Activated CD4-positive, alpha-beta memory T cell treated with anti-CD3 and anti-CD28 coated beads for 36 hours (primary cell): ENCODE measurements around the gene ZBTB16. TPM values are rescaled to one million over a fixed set of nuclear protein-coding genes. Genes with fewer than 3 reads are reported as not detected.

Experiments
- CTCF ChIA-PET: fragments of 350-600 bp; sonication (Branson Sonifier 250); formaldehyde crosslinking; loops from one replicate; lab custom pipeline; 2021; ENCODE audit warnings: antibody characterized with exemption, inconsistent platforms; lab: Charles Lee
- POLR2A ChIA-PET: fragments of 350-600 bp; sonication (Branson Sonifier 250); formaldehyde crosslinking; loops from one replicate; lab custom pipeline; 2021; ENCODE audit warnings: antibody characterized with exemption; lab: Charles Lee
- DNase-seq: peaks from one replicate; pipeline ENCODE4 v3.0.0-alpha.2; 2020
- H3K27ac Mint-ChIP-seq: one replicate; pipeline ENCODE4 v1.8.0; 2021; ENCODE audit warnings: mixed read lengths
- H3K27me3 Mint-ChIP-seq: one replicate; pipeline ENCODE4 v1.8.0; 2021; ENCODE audit warnings: mixed read lengths
- H3K36me3 Mint-ChIP-seq: one replicate; pipeline ENCODE4 v1.8.0; 2021; ENCODE audit warnings: mixed read lengths
- H3K4me1 Mint-ChIP-seq: one replicate; pipeline ENCODE4 v1.8.0; 2021; ENCODE audit warnings: low read depth, mixed read lengths
- H3K4me3 Mint-ChIP-seq: one replicate; pipeline ENCODE4 v1.8.0; 2021; ENCODE audit warnings: mild to moderate bottlenecking, mixed read lengths
- H3K9me3 Mint-ChIP-seq: one replicate; pipeline ENCODE4 v1.8.0; 2021; ENCODE audit warnings: mixed read lengths
- intact Hi-C: fragments of 100-400 bp; cut with micrococcal nuclease; formaldehyde crosslinking; loops from one replicate; pipeline ENCODE4 v1.15.1; 2023
- total RNA-seq, 2 experiments: library from RNA; stranded (reverse); gene quantifications; one replicate each; pipeline ENCODE4 v1.2.3, GENCODE V29; 2021

ZBTB16 gene
- 1 to 10 TPM; 7.7 to 9.7 TPM for total RNA-seq

- ChIA-PET CTCF (interaction anchor here (0.7 to 2.9 kb wide), 6 partner anchors 13 to 202 kb away, joined by 3 to 19 read pairs (median 4); no protein-coding TSS in a partner anchor), POLR2A (interaction anchor here (0.9 to 2.1 kb wide), 3 partner anchors 14 to 155 kb away, joined by 3 to 9 read pairs (median 4); no protein-coding TSS in a partner anchor)
- H3K4me1 Mint-ChIP-seq = peaks cover 6% of the 10 kb centered on the region
- intact Hi-C loops = loop anchor here (1.0 to 5.0 kb wide), 3 partner anchors 14 to 203 kb away; no protein-coding TSS in a partner anchor
- H3K27ac Mint-ChIP-seq = peak within 1 kb of the TSS; percentile 67
- peaks cover 16% of the 10 kb centered on the region for H3K27me3 Mint-ChIP-seq
- H3K9me3 Mint-ChIP-seq = no peaks in the 10 kb centered on the region
- peak within 1 kb of the TSS; percentile 80 for H3K4me3 Mint-ChIP-seq
- DNase-seq = peak; percentile 75
- no peaks in the 10 kb centered on the region for H3K36me3 Mint-ChIP-seq
Observed at GRCh38 chr11:114059278-114059983, at the start of gene ZBTB16. Gene ZBTB16, plus strand, starts transcription at chr11:114059711. Its CDS starts 3,590 bp downstream, at chr11:114063301.

- intact Hi-C loops = no loop called here
- Mint-ChIP-seq H3K27me3 (peaks cover 5% of the 10 kb centered on the region), H3K36me3 (no peaks in the 10 kb centered on the region), H3K27ac (no peak overlapping the region), H3K9me3 (no peaks in the 10 kb centered on the region), H3K4me3 (no peak overlapping the region), H3K4me1 (no peaks in the 10 kb centered on the region)
- no peak for DNase-seq
- ChIA-PET CTCF (interaction anchor here (1.3 kb wide), 1 partner anchor 16 kb away, joined by 4 read pairs; no protein-coding TSS in a partner anchor), POLR2A (no interaction called here)
Observed at GRCh38 chr11:114010931-114011330, 48.6 kb upstream of the ZBTB16 start.

- Mint-ChIP-seq H3K4me1 (no peaks in the 10 kb centered on the region), H3K27me3 (peaks cover 5% of the 10 kb centered on the region), H3K4me3 (no peak overlapping the region), H3K36me3 (no peaks in the 10 kb centered on the region), H3K9me3 (no peaks in the 10 kb centered on the region), H3K27ac (no peak overlapping the region)
- intact Hi-C loops = no loop called here
- CTCF ChIA-PET = interaction anchor here (1.3 kb wide), 1 partner anchor 17 kb away, joined by 4 read pairs; no protein-coding TSS in a partner anchor
- POLR2A ChIA-PET = no interaction called here
- DNase-seq = no peak
Observed at GRCh38 chr11:114011443-114011842, 48.1 kb upstream of the ZBTB16 start.

- no peak overlapping the region for H3K27ac Mint-ChIP-seq
- H3K36me3 Mint-ChIP-seq = no peaks in the 10 kb centered on the region
- peaks cover 5% of the 10 kb centered on the region for H3K27me3 Mint-ChIP-seq
- ChIA-PET CTCF (interaction anchor here (0.6 kb wide), 1 partner anchor 246 kb away, joined by 3 read pairs; no protein-coding TSS in a partner anchor), POLR2A (no interaction called here)
- H3K9me3 Mint-ChIP-seq = no peaks in the 10 kb centered on the region
- DNase-seq = no peak
- intact Hi-C loops = no loop called here
- no peak overlapping the region for H3K4me3 Mint-ChIP-seq
- no peaks in the 10 kb centered on the region for H3K4me1 Mint-ChIP-seq
Observed at GRCh38 chr11:114015117-114015516, 44.4 kb upstream of the ZBTB16 start.

- CTCF ChIA-PET = interaction anchor here (1.2 to 1.4 kb wide), 2 partner anchors 19 to 22 kb away, joined by 4 read pairs; no protein-coding TSS in a partner anchor
- Mint-ChIP-seq H3K27ac (no peak overlapping the region), H3K4me3 (no peak overlapping the region)
Observed at GRCh38 chr11:114016986-114017385, 42.5 kb upstream of the ZBTB16 start.

GRCh38 chr11:114017723-114018122, 41.8 kb upstream of the ZBTB16 start:
- H3K27ac Mint-ChIP-seq = no peak overlapping the region
- H3K9me3 Mint-ChIP-seq = no peaks in the 10 kb centered on the region
- CTCF ChIA-PET = interaction anchor here (1.4 to 1.6 kb wide), 2 partner anchors 23 to 244 kb away, joined by 4 read pairs; no protein-coding TSS in a partner anchor
- H3K36me3 Mint-ChIP-seq = no peaks in the 10 kb centered on the region
- H3K4me3 Mint-ChIP-seq = no peak overlapping the region
- no peaks in the 10 kb centered on the region for H3K27me3 Mint-ChIP-seq
- intact Hi-C loops = no loop called here
- H3K4me1 Mint-ChIP-seq = no peaks in the 10 kb centered on the region
- POLR2A ChIA-PET = no interaction called here
- DNase-seq = no peak

More at GRCh38 chr11:114016986-114017385, 42.5 kb upstream of the ZBTB16 start:
- Mint-ChIP-seq H3K36me3 (no peaks in the 10 kb centered on the region), H3K4me1 (no peaks in the 10 kb centered on the region), H3K27me3 (peaks cover 5% of the 10 kb centered on the region), H3K9me3 (no peaks in the 10 kb centered on the region)
- DNase-seq = no peak
- POLR2A ChIA-PET = no interaction called here
- intact Hi-C loops = no loop called here

- DNase-seq = no peak
- Mint-ChIP-seq H3K27me3 (no peaks in the 10 kb centered on the region), H3K36me3 (no peaks in the 10 kb centered on the region), H3K4me1 (no peaks in the 10 kb centered on the region), H3K4me3 (no peak overlapping the region), H3K27ac (no peak overlapping the region), H3K9me3 (no peaks in the 10 kb centered on the region)
- CTCF ChIA-PET = interaction anchor here (1.2 to 1.6 kb wide), 2 partner anchors 241 to 242 kb away, joined by 3 to 4 read pairs; no protein-coding TSS in a partner anchor
- POLR2A ChIA-PET = no interaction called here
- intact Hi-C loops = no loop called here
Observed at GRCh38 chr11:114019046-114019445, 40.5 kb upstream of the ZBTB16 start.

- ChIA-PET CTCF (interaction anchor here (1.2 kb wide), 1 partner anchor 241 kb away, joined by 3 read pairs; no protein-coding TSS in a partner anchor), POLR2A (no interaction called here)
- Mint-ChIP-seq H3K4me3 (no peak overlapping the region), H3K27ac (no peak overlapping the region), H3K27me3 (no peaks in the 10 kb centered on the region), H3K4me1 (no peaks in the 10 kb centered on the region), H3K36me3 (no peaks in the 10 kb centered on the region), H3K9me3 (no peaks in the 10 kb centered on the region)
- intact Hi-C loops = no loop called here
- DNase-seq = no peak
Observed at GRCh38 chr11:114019574-114019973, 39.9 kb upstream of the ZBTB16 start.

GRCh38 chr11:114025329-114025907, 34.1 kb upstream of the ZBTB16 start:
- no peak for DNase-seq
- Mint-ChIP-seq H3K27me3 (no peaks in the 10 kb centered on the region), H3K9me3 (no peaks in the 10 kb centered on the region), H3K4me1 (no peaks in the 10 kb centered on the region), H3K4me3 (no peak overlapping the region), H3K36me3 (no peaks in the 10 kb centered on the region), H3K27ac (no peak overlapping the region)
- ChIA-PET POLR2A (no interaction called here), CTCF (interaction anchor here (0.6 to 4.3 kb wide), 5 partner anchors 9 to 546 kb away, joined by 3 to 24 read pairs (median 4); no protein-coding TSS in a partner anchor)
- intact Hi-C loops = no loop called here

GRCh38 chr11:114026355-114026754, 33.2 kb upstream of the ZBTB16 start:
- Mint-ChIP-seq H3K4me1 (no peaks in the 10 kb centered on the region), H3K27me3 (no peaks in the 10 kb centered on the region), H3K36me3 (no peaks in the 10 kb centered on the region), H3K9me3 (no peaks in the 10 kb centered on the region), H3K27ac (no peak overlapping the region), H3K4me3 (no peak overlapping the region)
- CTCF ChIA-PET = interaction anchor here (0.6 to 4.3 kb wide), 5 partner anchors 8 to 545 kb away, joined by 3 to 24 read pairs (median 4); no protein-coding TSS in a partner anchor
- POLR2A ChIA-PET = no interaction called here
- peak; percentile 31 for DNase-seq
- intact Hi-C loops = no loop called here

GRCh38 chr11:114027391-114027790, 32.1 kb upstream of the ZBTB16 start:
- POLR2A ChIA-PET = no interaction called here
- no peaks in the 10 kb centered on the region for H3K27me3 Mint-ChIP-seq
- intact Hi-C loops = no loop called here
- H3K27ac Mint-ChIP-seq = no peak overlapping the region
- no peaks in the 10 kb centered on the region for H3K36me3 Mint-ChIP-seq
- H3K4me1 Mint-ChIP-seq = no peaks in the 10 kb centered on the region
- CTCF ChIA-PET = interaction anchor here (1.2 to 4.3 kb wide), 4 partner anchors 8 to 239 kb away, joined by 3 to 24 read pairs (median 4); no protein-coding TSS in a partner anchor
- H3K9me3 Mint-ChIP-seq = no peaks in the 10 kb centered on the region
- DNase-seq = no peak
- no peak overlapping the region for H3K4me3 Mint-ChIP-seq

GRCh38 chr11:114027926-114028325, 31.6 kb upstream of the ZBTB16 start:
- Mint-ChIP-seq H3K27me3 (no peaks in the 10 kb centered on the region), H3K4me3 (no peak overlapping the region), H3K36me3 (no peaks in the 10 kb centered on the region), H3K27ac (no peak overlapping the region), H3K9me3 (no peaks in the 10 kb centered on the region), H3K4me1 (no peaks in the 10 kb centered on the region)
- ChIA-PET CTCF (interaction anchor here (1.2 to 4.3 kb wide), 3 partner anchors 168 to 238 kb away, joined by 3 to 24 read pairs (median 4); no protein-coding TSS in a partner anchor), POLR2A (no interaction called here)
- no peak for DNase-seq
- intact Hi-C loops = no loop called here
